Ascending aorta (tissue), 2 donors: ENCODE results near the gene FKBP1A. TPM values are rescaled to one million over a fixed set of nuclear protein-coding genes. Genes with fewer than 3 reads are reported as not detected.
A peak's percentile ranks its signal among the peaks of the same experiment; 100 is the strongest.

Experiments
- DNase-seq, 2 donors: peaks; one replicate each; pipeline ENCODE4 v3.0.0-alpha.2; 2019; ENCODE audit warnings: low spot score in 2 of 2
- H3K27ac ChIP-seq, 2 donors: fragments of 200-600 bp; sonication (generic); one replicate each; pipeline ENCODE4 v1.5.1; 2016 to 2017; ENCODE audit warnings: mild to moderate bottlenecking in 1 of 2
- H3K27me3 ChIP-seq: fragments of 200-600 bp; sonication (generic); one replicate; pipeline ENCODE4 v1.5.1; 2017
- H3K36me3 ChIP-seq, 2 donors: fragments of 200-600 bp; sonication (generic); one replicate each; pipeline ENCODE4 v1.5.1; 2016
- H3K4me1 ChIP-seq, 2 donors: fragments of 200-600 bp; sonication (generic); one replicate each; pipeline ENCODE4 v1.5.1; 2016 to 2017; ENCODE audit warnings: mild to moderate bottlenecking in 1 of 2
- H3K4me3 ChIP-seq, 2 donors: fragments of 200-600 bp; sonication (generic); one replicate each; pipeline ENCODE4 v1.5.1; 2016 to 2017; ENCODE audit warnings: mild to moderate bottlenecking in 1 of 2
- H3K9me3 ChIP-seq, 2 donors: fragments of 200-600 bp; sonication (generic); one replicate each; pipeline ENCODE4 v1.5.1; 2016
- intact Hi-C: fragments of 100-400 bp; cut with DNase I; formaldehyde crosslinking; loops from one replicate; pipeline ENCODE4 v1.15.1; 2023
- total RNA-seq: library from RNA; depleted of rRNA; stranded (reverse); fragments of >200 nt; gene quantifications from one replicate; pipeline ENCODE4 v1.1.0, GENCODE V29; 2016
- TF ChIP-seq, protein P1 (sequence below), 3 experiments: fragments of 200-600 bp in 2 of 3; fragments of 450-650 bp in 1 of 3; sonication (generic) in 2 of 3; IDR thresholded peaks; one replicate each; pipeline ENCODE4 v1.5.1; 2016 to 2019; ENCODE audit warnings: antibody characterized with exemption in 3 of 3, mild to moderate bottlenecking in 1 of 3, moderate library complexity in 1 of 3

The FKBP1A gene
- total RNA-seq, 1 donor from 2014 or later = 202 TPM

DNA sequence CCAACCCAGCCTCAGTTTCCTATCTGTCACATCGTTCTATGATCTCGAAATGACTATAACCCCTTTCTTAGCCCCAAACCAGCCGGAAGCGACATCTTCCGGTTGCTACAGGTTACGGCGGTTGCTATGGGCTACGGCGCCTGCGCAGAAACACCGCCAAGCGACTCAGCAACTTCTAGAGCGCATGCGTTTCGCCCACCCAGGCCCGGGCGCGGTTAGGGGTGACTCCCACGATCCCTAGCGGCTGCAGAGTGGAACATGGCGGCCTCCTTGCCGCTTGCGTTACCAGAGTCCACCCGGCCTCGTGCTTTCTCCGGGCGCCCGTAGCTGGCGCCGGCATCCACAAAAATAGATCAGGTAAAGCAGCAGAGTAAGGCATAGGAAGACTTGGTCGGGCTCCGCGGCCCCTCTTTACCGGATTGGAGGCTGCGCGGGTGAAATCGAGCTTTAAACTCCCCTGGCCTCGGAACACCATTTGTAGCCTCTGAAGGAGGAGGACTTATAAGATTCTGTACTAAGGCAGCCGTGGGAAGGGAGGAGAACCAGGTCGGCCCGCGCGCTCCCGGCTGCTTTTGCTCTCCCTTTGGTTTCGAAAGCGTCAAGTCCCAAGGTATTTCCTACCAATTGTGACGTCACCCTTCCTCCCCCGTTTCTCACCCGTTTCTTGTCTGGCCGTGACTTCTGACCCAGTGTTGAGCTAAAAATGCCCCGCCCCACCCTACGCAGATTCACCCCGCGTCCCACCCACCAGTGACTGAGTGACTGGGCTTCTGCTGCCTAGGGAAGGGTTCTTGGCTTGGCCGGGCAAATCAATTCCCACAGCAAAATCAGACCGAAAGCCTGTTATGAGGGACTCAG lies 67.5 kb downstream of the FKBP1A start:
- no peaks in the 10 kb centered on the region for H3K36me3 ChIP-seq
- H3K27me3 ChIP-seq = no peaks in the 10 kb centered on the region
- TF ChIP-seq, protein P1, sequence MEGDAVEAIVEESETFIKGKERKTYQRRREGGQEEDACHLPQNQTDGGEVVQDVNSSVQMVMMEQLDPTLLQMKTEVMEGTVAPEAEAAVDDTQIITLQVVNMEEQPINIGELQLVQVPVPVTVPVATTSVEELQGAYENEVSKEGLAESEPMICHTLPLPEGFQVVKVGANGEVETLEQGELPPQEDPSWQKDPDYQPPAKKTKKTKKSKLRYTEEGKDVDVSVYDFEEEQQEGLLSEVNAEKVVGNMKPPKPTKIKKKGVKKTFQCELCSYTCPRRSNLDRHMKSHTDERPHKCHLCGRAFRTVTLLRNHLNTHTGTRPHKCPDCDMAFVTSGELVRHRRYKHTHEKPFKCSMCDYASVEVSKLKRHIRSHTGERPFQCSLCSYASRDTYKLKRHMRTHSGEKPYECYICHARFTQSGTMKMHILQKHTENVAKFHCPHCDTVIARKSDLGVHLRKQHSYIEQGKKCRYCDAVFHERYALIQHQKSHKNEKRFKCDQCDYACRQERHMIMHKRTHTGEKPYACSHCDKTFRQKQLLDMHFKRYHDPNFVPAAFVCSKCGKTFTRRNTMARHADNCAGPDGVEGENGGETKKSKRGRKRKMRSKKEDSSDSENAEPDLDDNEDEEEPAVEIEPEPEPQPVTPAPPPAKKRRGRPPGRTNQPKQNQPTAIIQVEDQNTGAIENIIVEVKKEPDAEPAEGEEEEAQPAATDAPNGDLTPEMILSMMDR (IDR thresholded peaks at IDR 0.05) = peak in 2 of 3 experiments; percentile 24 to 30
- intact Hi-C loops = loop anchor here (1.0 to 10.0 kb wide), 8 partner anchors 47 to 781 kb away; partner anchors contain the start of genes CSNK2A1, FAM110A, FKBP1A and NSFL1C
- peak overlapping the region; percentile 98 to 99 for H3K27ac ChIP-seq
- peak; percentile 90 to 99 for DNase-seq
- peak overlapping the region; percentile 88 for H3K4me3 ChIP-seq
- H3K9me3 ChIP-seq = no peaks in the 10 kb centered on the region
- peaks cover 0 to 33% of the 10 kb centered on the region in 2 donors for H3K4me1 ChIP-seq

DNA sequence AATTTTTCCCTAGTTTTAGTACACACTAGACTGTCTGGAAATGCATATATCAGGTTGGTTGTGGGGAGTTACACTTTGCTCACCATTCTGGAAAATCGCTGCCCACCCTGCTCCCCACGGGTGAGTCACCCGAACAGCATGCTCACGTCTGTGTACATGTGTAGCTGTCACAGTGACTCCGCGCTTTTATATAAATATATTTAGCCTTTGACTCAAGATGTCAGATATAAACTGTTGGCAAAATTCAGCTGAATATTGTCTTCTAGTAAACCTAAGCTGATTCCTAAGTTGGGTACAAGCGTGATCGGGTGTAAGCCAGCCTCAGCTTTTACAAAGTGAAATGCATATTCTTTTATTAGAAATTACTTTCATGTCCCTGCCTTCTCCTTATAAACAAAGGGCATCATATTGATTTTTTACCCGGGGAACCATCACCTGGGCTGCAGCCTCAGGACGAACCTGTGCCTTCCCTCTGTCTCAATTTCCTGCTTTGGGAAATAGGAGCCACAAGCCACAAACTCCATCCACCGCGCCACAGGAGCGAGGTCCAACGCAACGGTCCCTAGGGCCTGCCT lies 68.2 kb downstream of the FKBP1A start:
- TF ChIP-seq, protein P1 (IDR thresholded peaks at IDR 0.05) = no peak
- intact Hi-C loops = loop anchor here (1.0 to 10.0 kb wide), 9 partner anchors 48 to 780 kb away; partner anchors contain the start of genes CSNK2A1, FAM110A, FKBP1A and NSFL1C
- Histone ChIP-seq H3K27ac (peak overlapping the region; percentile 98 to 99), H3K4me1 (peaks cover 0 to 33% of the 10 kb centered on the region in 2 donors), H3K36me3 (no peaks in the 10 kb centered on the region), H3K9me3 (no peaks in the 10 kb centered on the region), H3K4me3 (peak overlapping the region; percentile 88), H3K27me3 (no peaks in the 10 kb centered on the region)
- DNase-seq = peak in 1 of 2 donors; percentile 79

DNA sequence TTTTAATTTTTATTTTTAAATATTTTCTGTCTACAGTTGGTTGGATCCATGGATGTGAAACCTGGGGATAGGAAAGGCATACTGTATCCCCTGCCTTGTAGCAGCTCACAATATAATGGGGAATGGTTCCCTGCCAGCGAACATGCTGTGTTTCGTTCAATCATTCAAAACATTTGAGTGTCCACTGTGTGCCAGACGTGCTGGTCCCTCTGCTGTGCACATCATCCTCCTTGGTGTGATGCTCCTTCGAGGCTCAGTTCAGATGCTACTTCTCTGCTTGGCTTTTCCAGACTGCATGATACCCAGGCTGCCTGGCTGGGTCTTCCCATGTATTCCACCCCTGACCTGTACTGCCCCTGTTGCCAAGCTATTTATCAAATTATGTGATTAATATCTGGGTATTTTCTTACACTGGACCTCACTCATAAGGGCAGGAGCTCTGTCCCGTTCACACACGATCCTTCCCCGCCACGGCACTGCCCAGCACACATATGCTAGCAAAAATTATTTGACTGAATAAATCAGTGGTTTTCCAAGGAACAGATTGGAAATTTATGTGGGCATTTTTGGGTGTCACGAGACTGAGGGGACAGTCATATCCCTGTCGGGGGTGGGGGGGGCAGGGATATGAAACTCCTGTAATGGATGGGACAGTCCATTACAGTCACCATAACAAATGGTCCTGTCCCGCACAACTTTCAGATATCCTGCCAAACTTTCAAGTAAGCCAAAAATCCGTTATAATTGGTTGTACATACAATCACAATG lies 68.8 kb downstream of the FKBP1A start:
- intact Hi-C loops = loop anchor here (5.0 to 10.0 kb wide), 4 partner anchors 491 to 779 kb away; partner anchors contain the start of genes CSNK2A1, SIRPA and STK35
- Histone ChIP-seq H3K27ac (peak overlapping the region; percentile 63 to 99), H3K27me3 (no peaks in the 10 kb centered on the region), H3K4me3 (peak overlapping the region in 1 of 2 donors; percentile 88), H3K4me1 (peaks cover 0 to 33% of the 10 kb centered on the region in 2 donors), H3K9me3 (no peaks in the 10 kb centered on the region), H3K36me3 (no peaks in the 10 kb centered on the region)
- TF ChIP-seq, protein P1 (IDR thresholded peaks at IDR 0.05) = no peak
- DNase-seq = peak in 1 of 2 donors; percentile 59

- H3K27me3 ChIP-seq = no peaks in the 10 kb centered on the region
- H3K27ac ChIP-seq = peak overlapping the region; percentile 63 to 99
- DNase-seq = peak in 1 of 2 donors; percentile 60
- TF ChIP-seq, protein P1 (IDR thresholded peaks at IDR 0.05) = no peak
- H3K4me3 ChIP-seq = no peak overlapping the region
- H3K9me3 ChIP-seq = no peaks in the 10 kb centered on the region
- no peaks in the 10 kb centered on the region for H3K36me3 ChIP-seq
- H3K4me1 ChIP-seq = peaks cover 0 to 30% of the 10 kb centered on the region in 2 donors
- intact Hi-C loops = loop anchor here (5.0 to 10.0 kb wide), 4 partner anchors 492 to 779 kb away; partner anchors contain the start of genes CSNK2A1, SIRPA and STK35
Measured at GRCh38 chr20:1323256-1323655, 69.6 kb downstream of the FKBP1A start.
